ENCODE results near the gene RAI1.
"Not testable (repeated sequence)": the region's sequence is repeated elsewhere in the genome, so short reads cannot be mapped to it uniquely, and the experiment has no call there.

- TF ChIP-seq PATZ1 (CRISPR knock-in tag; IDR thresholded peaks at IDR 0.05; ENCODE audit: borderline replicate concordance); ZFP3 (CRISPR knock-in tag; IDR thresholded peaks at IDR 0.05); ARNTL (CRISPR knock-in tag; IDR thresholded peaks at IDR 0.05; ENCODE audit: borderline replicate concordance, low read depth); CSDC2 (CRISPR knock-in tag; IDR thresholded peaks at IDR 0.05); POU6F1 (CRISPR knock-in tag; IDR thresholded peaks at IDR 0.05; ENCODE audit: borderline replicate concordance, low read depth); TSHZ2 (CRISPR knock-in tag; IDR thresholded peaks at IDR 0.05): not testable (repeated sequence)
Measured at GRCh38 chr17:17690233-17690632, 9.0 kb downstream of the RAI1 start.

Data from SK-N-SH treated with all-trans-retinoic acid at 6 μM for 48 hours (cell line).